OCI-LY1 (cell line): ENCODE measurements around the gene ARHGEF28.

Source experiments
- EZH2 ChIP-seq: fragments of 200-600 bp; sonication (generic), shearing (Covaris generic); IDR thresholded peaks from 2 replicates; pipeline ENCODE4 v1.8.0; 2017; ENCODE audit warnings: borderline replicate concordance, mixed run types, mild to moderate bottlenecking, antibody characterized with exemption, low read length, moderate library complexity, mixed read lengths
- TF ChIP-seq, protein P1 (sequence below): fragments of 200-600 bp; sonication (generic), shearing (Covaris generic); IDR thresholded peaks from 2 replicates; pipeline ENCODE4 v1.5.1; 2017; ENCODE audit warnings: mild to moderate bottlenecking, antibody characterized with exemption, low read length, moderate library complexity, mixed read lengths

DNA sequence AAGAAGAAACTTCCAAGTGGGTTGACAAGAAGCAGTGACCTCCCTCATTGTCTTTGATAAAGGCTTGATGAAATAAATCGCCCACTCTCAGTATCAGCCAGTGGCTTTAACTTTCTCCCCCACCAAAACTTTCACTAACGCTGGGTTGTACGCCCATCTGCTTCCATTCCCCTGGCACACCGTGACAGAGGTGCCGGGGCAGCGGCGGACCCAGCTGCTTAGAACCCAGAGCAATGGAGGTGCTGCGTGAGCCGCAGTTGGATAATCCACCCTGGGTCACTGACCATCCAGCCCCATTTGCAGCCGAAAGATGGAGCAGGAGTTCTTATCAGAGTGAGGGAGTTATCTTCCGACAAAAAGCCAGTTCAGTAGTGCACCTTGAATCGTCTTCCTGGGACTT is 270.7 kb downstream of the ARHGEF28 start:
- TF ChIP-seq, protein P1, sequence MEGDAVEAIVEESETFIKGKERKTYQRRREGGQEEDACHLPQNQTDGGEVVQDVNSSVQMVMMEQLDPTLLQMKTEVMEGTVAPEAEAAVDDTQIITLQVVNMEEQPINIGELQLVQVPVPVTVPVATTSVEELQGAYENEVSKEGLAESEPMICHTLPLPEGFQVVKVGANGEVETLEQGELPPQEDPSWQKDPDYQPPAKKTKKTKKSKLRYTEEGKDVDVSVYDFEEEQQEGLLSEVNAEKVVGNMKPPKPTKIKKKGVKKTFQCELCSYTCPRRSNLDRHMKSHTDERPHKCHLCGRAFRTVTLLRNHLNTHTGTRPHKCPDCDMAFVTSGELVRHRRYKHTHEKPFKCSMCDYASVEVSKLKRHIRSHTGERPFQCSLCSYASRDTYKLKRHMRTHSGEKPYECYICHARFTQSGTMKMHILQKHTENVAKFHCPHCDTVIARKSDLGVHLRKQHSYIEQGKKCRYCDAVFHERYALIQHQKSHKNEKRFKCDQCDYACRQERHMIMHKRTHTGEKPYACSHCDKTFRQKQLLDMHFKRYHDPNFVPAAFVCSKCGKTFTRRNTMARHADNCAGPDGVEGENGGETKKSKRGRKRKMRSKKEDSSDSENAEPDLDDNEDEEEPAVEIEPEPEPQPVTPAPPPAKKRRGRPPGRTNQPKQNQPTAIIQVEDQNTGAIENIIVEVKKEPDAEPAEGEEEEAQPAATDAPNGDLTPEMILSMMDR: no peak
- no peak for TF ChIP-seq EZH2
